Measurements from ENCODE around the gene UBL4A. TPM values are rescaled to one million over a fixed set of nuclear protein-coding genes. Genes with fewer than 3 reads are reported as not detected.

The UBL4A gene
- total and polyA plus RNA-seq, 9 of the 15 experiments (the other 6 are each of a cell fraction or from before 2014, with no cell fraction given) = 15.2 to 140 (median 100) TPM

DNA sequence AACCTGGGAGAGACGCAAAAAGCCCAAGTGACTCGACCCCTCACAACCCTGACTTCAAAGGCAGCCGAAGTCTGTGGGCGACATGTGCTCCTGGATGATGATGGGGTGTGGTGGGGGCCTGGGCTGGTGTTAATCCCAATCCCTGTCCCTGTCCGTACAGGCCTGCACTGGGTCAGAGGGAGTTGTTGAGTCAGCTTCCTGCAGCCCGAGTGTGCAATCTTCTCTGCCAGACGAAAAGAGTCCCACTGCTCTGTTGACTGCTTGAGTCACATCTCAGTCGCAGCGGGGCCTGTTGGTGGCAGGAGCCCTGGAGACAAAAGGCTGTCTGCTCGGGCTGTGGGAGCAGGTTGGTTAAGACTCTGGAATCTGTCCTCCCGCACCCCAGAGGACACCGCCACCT lies 19.3 kb upstream of the UBL4A start:
- H3K9ac ChIP-seq (ENCODE audit: insufficient read depth in 1 of 2, low read depth in 2 of 2, low read length in 2 of 2) = peak overlapping the region in 1 of 2 experiments; percentile 40; a peak in 1 of 4 replicates
- no peaks in the 10 kb centered on the region for H4K20me1 ChIP-seq (replicated peaks; ENCODE audit: control insufficient read depth, insufficient read depth, low read length)
- peaks cover 3 to 5% of the 10 kb centered on the region in 2 experiments; a peak in 4 of 5 replicates for H3K4me1 ChIP-seq (replicated peaks in 1 of 2; ENCODE audit: control insufficient read depth in 2 of 2, insufficient read depth in 2 of 2, low read length in 2 of 2)
- no peaks in the 10 kb centered on the region for H3K9me1 ChIP-seq (ENCODE audit: control insufficient read depth, insufficient read depth, low read length)
- intact Hi-C loops (cut with micrococcal nuclease) (no loop called here), in situ Hi-C loops (cut with MboI) (no loop called here)
- DNase-seq (ENCODE audit: extremely low read depth in 1 of 4, low spot score in 3 of 4) = no peak
- H3K27ac ChIP-seq (ENCODE audit: extremely low read depth, low read depth, low read length) = no peak overlapping the region
- no peak overlapping the region for H3K4me2 ChIP-seq (ENCODE audit: insufficient read depth, low read length)
- ChIA-PET POLR2A (interaction anchor here (1.0 kb wide), 1 partner anchor 9 kb away, joined by 3 read pairs; no protein-coding TSS in a partner anchor), CTCF (ENCODE audit: low intra/inter-chr PET ratio) (no interaction called here)
- no TSS peak for BruUV-seq (replicated peaks)
- H3K36me3 ChIP-seq (ENCODE audit: control insufficient read depth, insufficient read depth, low read length) = peaks cover 50% of the 10 kb centered on the region; the same call in 2 of the 3 replicates
- H2AFZ ChIP-seq (ENCODE audit: low read depth, low read length) = no peak overlapping the region
- no peaks in the 10 kb centered on the region for H3K27me3 ChIP-seq (ENCODE audit: control insufficient read depth in 2 of 2, insufficient read depth in 2 of 2, low read length in 2 of 2)
- no peak for FAIRE-seq
- H3K4me3 ChIP-seq = no peak overlapping the region
- no peaks in the 10 kb centered on the region for H3K79me2 ChIP-seq (ENCODE audit: control insufficient read depth, insufficient read depth, low read length)
- TF ChIP-seq FOSL1 (tag; conservative IDR thresholded peaks at IDR 0.05) = 0 out of 2 replicates have a peak, but pooled peaks have one; percentile 26
- no peak for TF ChIP-seq ERF (CRISPR knock-in tag; IDR thresholded peaks at IDR 0.05)
- WGBS (ENCODE audit: insufficient coverage, low coverage, missing lambda C conversion rate) = 80% methylated on average over 11 of the region's 12 CpGs
- no peak for ATAC-seq
- no peaks in the 10 kb centered on the region; the same call in 1 of the 2 replicates for H3K9me3 ChIP-seq (replicated peaks; ENCODE audit: control insufficient read depth, insufficient read depth, low read depth, low read length)

DNA sequence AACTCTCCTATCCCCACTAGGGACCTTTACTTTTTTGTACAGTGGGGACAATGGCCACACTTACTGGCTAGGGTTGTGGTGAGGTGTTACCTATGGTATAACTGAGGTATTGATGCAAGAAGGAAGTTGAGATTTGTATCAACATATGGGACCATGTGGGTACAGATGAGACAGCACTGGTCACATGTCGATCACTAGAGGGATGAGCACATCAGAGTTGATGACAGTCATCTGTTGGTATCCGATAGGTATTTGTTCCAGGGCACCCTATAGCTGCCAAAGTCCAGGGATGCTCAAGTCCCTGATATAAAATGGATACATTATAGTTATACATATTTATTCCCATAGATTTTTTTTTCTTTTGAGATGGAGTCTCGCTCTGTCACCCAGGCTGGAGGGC lies 16.6 kb upstream of the UBL4A start:
- POLR2A ChIA-PET = interaction anchor here (1.8 kb wide), 1 partner anchor 12 kb away, joined by 8 read pairs; the partner anchor contains the start of gene SLC10A3
- CTCF ChIA-PET (ENCODE audit: low intra/inter-chr PET ratio) = no interaction called here
- Histone ChIP-seq H3K79me2 (ENCODE audit: control insufficient read depth, insufficient read depth, low read length) (no peaks in the 10 kb centered on the region), H3K4me1 (replicated peaks in 1 of 2; ENCODE audit: control insufficient read depth in 2 of 2, insufficient read depth in 2 of 2, low read length in 2 of 2) (peaks cover 4 to 8% of the 10 kb centered on the region in 2 experiments; a peak in 3 of 5 replicates), H3K27me3 (ENCODE audit: control insufficient read depth in 2 of 2, insufficient read depth in 2 of 2, low read length in 2 of 2) (no peaks in the 10 kb centered on the region), H3K4me3 (no peak overlapping the region), H3K4me2 (ENCODE audit: insufficient read depth, low read length) (no peak overlapping the region; the same call in 1 of the 2 replicates), H3K36me3 (ENCODE audit: control insufficient read depth, insufficient read depth, low read length) (peaks cover 31% of the 10 kb centered on the region; the same call in 2 of the 3 replicates), H3K9ac (ENCODE audit: insufficient read depth in 1 of 2, low read depth in 2 of 2, low read length in 2 of 2) (no peak overlapping the region), H3K9me1 (ENCODE audit: control insufficient read depth, insufficient read depth, low read length) (no peaks in the 10 kb centered on the region), H4K20me1 (replicated peaks; ENCODE audit: control insufficient read depth, insufficient read depth, low read length) (no peaks in the 10 kb centered on the region), H2AFZ (ENCODE audit: low read depth, low read length) (no peak overlapping the region), H3K9me3 (replicated peaks; ENCODE audit: control insufficient read depth, insufficient read depth, low read depth, low read length) (no peaks in the 10 kb centered on the region; the same call in 1 of the 2 replicates), H3K27ac (ENCODE audit: extremely low read depth, low read depth, low read length) (no peak overlapping the region)
- FAIRE-seq (no peak), DNase-seq (ENCODE audit: extremely low read depth in 1 of 4, low spot score in 3 of 4) (no peak), ATAC-seq (no peak; the same call in 2 of the 3 replicates)
- intact Hi-C loops (cut with micrococcal nuclease) = no loop called here
- in situ Hi-C loops (cut with MboI) = no loop called here
- 60% methylated on average over 3 of the region's 3 CpGs for WGBS (ENCODE audit: insufficient coverage, low coverage, missing lambda C conversion rate)
- BruUV-seq (replicated peaks) = no TSS peak
- no peak for TF ChIP-seq ZNF263 (CRISPR knock-in tag; IDR thresholded peaks at IDR 0.05; ENCODE audit: borderline replicate concordance)
- TF ChIP-seq MEIS2 (IDR thresholded peaks at IDR 0.05; ENCODE audit: partially characterized antibody) = no peak
- no peak for TF ChIP-seq RBFOX2 (IDR thresholded peaks at IDR 0.05; ENCODE audit: low read depth, low read length)
- TF ChIP-seq TAF1 (IDR thresholded peaks at IDR 0.05; ENCODE audit: control insufficient read depth, extremely low read depth, insufficient read depth, low read length, severe bottlenecking) = no peak
- TF ChIP-seq STAT5A (IDR thresholded peaks at IDR 0.05; ENCODE audit: borderline replicate concordance, low read length) = no peak
- TF ChIP-seq HDAC1 (IDR thresholded peaks at IDR 0.05) = no peak
- no peak for TF ChIP-seq ZNF57 (CRISPR knock-in tag; IDR thresholded peaks at IDR 0.05)
- TF ChIP-seq KDM1A (IDR thresholded peaks at IDR 0.05) = no peak
- TF ChIP-seq ESRRA (IDR thresholded peaks at IDR 0.05; ENCODE audit: borderline replicate concordance, low read depth) = no peak
- TF ChIP-seq FIP1L1 (IDR thresholded peaks at IDR 0.05; ENCODE audit: low read depth, low read length, poor library complexity, severe bottlenecking) = no peak
- TF ChIP-seq, protein P1, sequence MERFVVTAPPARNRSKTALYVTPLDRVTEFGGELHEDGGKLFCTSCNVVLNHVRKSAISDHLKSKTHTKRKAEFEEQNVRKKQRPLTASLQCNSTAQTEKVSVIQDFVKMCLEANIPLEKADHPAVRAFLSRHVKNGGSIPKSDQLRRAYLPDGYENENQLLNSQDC (CRISPR knock-in tag; IDR thresholded peaks at IDR 0.05) = no peak
- no peak for TF ChIP-seq MAZ (CRISPR knock-in tag; conservative IDR thresholded peaks at IDR 0.05 in 1 of 2, IDR thresholded peaks at IDR 0.05 in 1 of 2)
- no peak for TF ChIP-seq TFAM (CRISPR knock-in tag; conservative IDR thresholded peaks at IDR 0.05)
- no peak for TF ChIP-seq ARNT (IDR thresholded peaks at IDR 0.05)
- no peak for TF ChIP-seq TAL1 (IDR thresholded peaks at IDR 0.05)
